HG03469 (cell line): ENCODE measurements around the gene LONP2.
"Not testable (repeated sequence)": the region's sequence is repeated elsewhere in the genome, so short reads cannot be mapped to it uniquely, and the experiment has no call there.

Experiments used
- ATAC-seq: cut with Tn5 transposase; IDR thresholded peaks from one replicate; pipeline ENCODE4 v1.9.1; 2021; ENCODE audit warnings: mild to moderate bottlenecking, moderate library complexity, moderate number of reproducible peaks; ENCODE audit not compliant: unreplicated experiment

The LONP2 gene

GRCh38 chr16:48235058-48235555 is 9.0 kb upstream of the LONP2 start:
- no peak for ATAC-seq

GRCh38 chr16:48235556-48236136 is 8.5 kb upstream of the LONP2 start:
- ATAC-seq: no peak

GRCh38 chr16:48236286-48236685 is 7.8 kb upstream of the LONP2 start:
- ATAC-seq: no peak

- not testable (repeated sequence) for ATAC-seq
Measured at GRCh38 chr16:48240147-48240546, 4.0 kb upstream of the LONP2 start.

- ATAC-seq: no peak
Measured at GRCh38 chr16:48244863-48245195, 729 bp downstream of the LONP2 start.

GRCh38 chr16:48246066-48246465 is 2.0 kb downstream of the LONP2 start:
- no peak for ATAC-seq

- ATAC-seq: no peak
Measured at GRCh38 chr16:48247311-48247710, 3.2 kb downstream of the LONP2 start, which contains the start of gene ABCC11. ABCC11 (minus strand) TSS chr16:48247539; CDS start chr16:48231921, 15,618 bp downstream.

- ATAC-seq: no peak
Measured at GRCh38 chr16:48250520-48251278, 6.6 kb downstream of the LONP2 start.

- ATAC-seq: no peak
Measured at GRCh38 chr16:48252013-48252412, 7.9 kb downstream of the LONP2 start.

GRCh38 chr16:48256579-48257177 is 12.6 kb downstream of the LONP2 start:
- no peak for ATAC-seq

GRCh38 chr16:48261569-48261968 is 17.5 kb downstream of the LONP2 start:
- ATAC-seq: no peak

GRCh38 chr16:48262631-48263030 is 18.5 kb downstream of the LONP2 start:
- no peak for ATAC-seq

GRCh38 chr16:48269011-48269410 is 24.9 kb downstream of the LONP2 start:
- ATAC-seq: no peak

GRCh38 chr16:48271728-48272127 is 27.6 kb downstream of the LONP2 start:
- ATAC-seq: no peak

- no peak for ATAC-seq
Measured at GRCh38 chr16:48272837-48273421, 28.8 kb downstream of the LONP2 start.

GRCh38 chr16:48274476-48274875 is 30.4 kb downstream of the LONP2 start:
- no peak for ATAC-seq

GRCh38 chr16:48276102-48276501 is 32.0 kb downstream of the LONP2 start:
- ATAC-seq: no peak

- no peak for ATAC-seq
Measured at GRCh38 chr16:48277158-48277557, 33.1 kb downstream of the LONP2 start.

GRCh38 chr16:48279199-48279598 is 35.1 kb downstream of the LONP2 start:
- no peak for ATAC-seq

GRCh38 chr16:48280546-48280945 is 36.4 kb downstream of the LONP2 start:
- no peak for ATAC-seq

- ATAC-seq: no peak
Measured at GRCh38 chr16:48282636-48283263, 38.6 kb downstream of the LONP2 start.
